T-helper 2 cell treated with Interferon-gamma antibody and Interleukin-4, amounts not matched to agents 100 ng/mL and 5 ng/mL, for 36 hours (primary cell): ENCODE results near the gene CKAP5. TPM values are rescaled to one million over a fixed set of nuclear protein-coding genes. Genes with fewer than 3 reads are reported as not detected.

Source experiments
- intact Hi-C: fragments of 100-400 bp; cut with micrococcal nuclease; formaldehyde crosslinking; loops from one replicate; pipeline ENCODE4 v1.15.1; 2023
- total RNA-seq: library from RNA; stranded (reverse); gene quantifications from 2 replicates; pipeline ENCODE4 v1.2.3, GENCODE V29; 2022

Gene CKAP5
- total RNA-seq, 1 donor from 2014 or later, result 137 TPM

DNA sequence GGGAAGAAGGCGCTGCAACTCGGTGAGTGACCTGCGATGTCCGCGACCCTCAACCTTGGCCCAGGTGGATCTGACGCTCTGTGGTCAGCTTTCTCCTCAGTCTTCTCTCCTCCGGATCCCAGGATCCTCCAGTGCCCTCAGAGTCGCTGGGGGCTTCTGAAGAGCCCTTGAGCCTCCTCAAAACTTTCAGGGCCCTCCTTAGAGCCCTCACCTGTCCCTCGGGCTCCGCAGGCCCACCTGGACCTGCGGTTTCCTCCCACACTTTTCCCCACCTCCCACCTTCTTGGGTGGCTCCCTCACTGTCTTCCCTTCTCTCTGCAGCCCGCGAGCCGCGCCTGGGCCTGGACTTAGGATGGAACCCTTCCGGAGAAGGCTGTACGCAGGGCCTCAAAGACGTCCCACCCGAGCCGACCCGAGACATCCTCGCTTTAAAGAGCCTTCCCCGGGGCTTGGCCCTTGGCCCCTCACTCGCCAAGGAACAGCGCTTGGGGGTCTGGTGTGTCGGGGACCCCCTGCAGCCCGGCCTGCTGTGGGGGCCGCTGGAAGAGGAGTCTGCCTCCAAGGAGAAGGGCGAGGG is 144.9 kb downstream of the CKAP5 start:
- intact Hi-C loops, result loop anchor here (2.0 to 10.0 kb wide), 4 partner anchors 236 to 782 kb away; partner anchors contain the start of genes CSTPP1, DGKZ and PSMC3

DNA sequence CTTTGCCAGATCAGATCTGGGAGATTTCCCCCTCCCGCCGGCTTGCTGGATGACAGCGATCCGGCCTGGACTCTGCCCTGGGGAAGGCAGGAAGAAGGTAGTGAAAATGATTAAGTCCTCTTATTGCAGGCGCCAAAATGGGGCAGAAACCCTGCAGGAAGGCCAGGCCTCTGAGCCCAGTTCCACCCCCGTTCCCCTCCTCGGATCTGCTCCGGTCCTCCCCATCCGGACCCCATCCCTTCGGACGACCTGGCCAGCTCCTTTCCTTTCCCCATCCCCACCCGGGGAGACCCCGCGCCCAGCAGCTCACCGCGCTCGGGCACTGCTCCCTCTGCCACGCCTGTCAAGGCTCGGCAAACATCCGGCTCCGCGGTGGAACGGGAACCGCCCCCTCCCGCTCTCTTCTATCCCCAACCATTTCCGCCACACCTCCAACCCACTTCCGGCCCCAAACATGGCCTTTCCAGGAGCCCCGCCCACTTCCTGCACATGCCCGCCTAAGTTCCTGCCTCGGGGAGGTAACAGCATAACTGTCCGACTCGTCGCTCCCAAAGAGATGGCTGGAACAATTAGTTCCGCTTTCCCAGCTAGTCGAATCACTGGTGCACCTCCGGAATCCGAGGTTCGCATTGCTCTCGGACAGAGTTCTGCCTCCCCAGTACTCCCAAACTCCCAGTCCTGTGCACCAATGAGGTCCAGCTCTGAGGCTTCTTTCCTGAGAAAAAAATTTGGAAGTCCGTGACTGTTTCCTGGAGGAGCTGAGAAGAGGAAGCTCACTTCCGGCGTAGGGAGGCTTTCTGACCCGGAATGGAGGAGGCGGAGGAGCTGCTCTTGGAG is 145.6 kb downstream of the CKAP5 start, which contains the start of the genes ARHGAP1 and ZNF408:
Gene ARHGAP1 (minus strand): TSS at position 379 of the 837 bp plus-strand sequence. CDS start 4,512 bp downstream, outside the sequence.
Gene ZNF408 (plus strand): TSS at position 791 of the 837 bp plus-strand sequence. CDS start 17 bp downstream, at position 808.
- intact Hi-C loops, result loop anchor here (1.0 to 10.0 kb wide), 10 partner anchors 29 to 782 kb away; partner anchors contain the start of genes AMBRA1, ATG13, CKAP5 and CSTPP1

DNA sequence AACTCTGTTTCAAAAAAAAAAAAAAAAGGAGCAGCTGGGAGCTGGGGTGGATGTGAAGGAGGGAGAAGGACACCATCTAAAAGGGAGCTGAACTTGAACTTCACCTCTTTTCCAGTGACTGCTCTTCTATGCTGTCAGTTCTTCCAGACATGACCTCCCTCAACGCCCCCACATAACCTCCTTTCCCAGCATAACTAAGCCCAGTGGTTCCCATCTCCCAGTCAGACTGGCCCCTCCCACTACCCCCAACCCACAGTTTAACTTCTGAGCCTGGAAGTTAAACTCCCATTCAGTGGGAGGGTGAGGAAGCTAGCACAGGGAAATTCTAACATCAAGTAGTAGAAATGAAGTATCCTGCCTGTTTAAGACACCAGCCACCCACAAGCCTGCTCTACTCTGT is 147.5 kb downstream of the CKAP5 start:
- intact Hi-C loops, result no loop called here

DNA sequence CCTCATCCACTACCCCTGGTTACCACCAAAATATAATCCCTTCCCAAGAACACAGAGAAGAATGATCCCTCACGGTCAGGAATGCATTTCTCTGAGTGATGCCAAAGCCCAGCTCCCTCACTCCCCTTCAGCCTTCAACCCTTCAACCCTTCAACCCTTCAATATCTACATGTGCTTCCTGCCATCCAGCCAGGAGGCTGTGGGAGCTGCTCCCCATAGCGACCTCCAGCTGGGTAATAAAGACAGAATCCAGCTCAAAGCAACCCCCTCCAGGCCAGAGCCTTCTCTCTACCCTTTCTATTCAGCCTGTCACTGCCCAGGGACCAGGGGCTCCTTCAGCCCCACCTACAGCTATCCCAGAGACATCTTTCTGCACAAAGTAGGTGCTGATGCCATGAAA is 148.4 kb downstream of the CKAP5 start:
- intact Hi-C loops, result no loop called here

DNA sequence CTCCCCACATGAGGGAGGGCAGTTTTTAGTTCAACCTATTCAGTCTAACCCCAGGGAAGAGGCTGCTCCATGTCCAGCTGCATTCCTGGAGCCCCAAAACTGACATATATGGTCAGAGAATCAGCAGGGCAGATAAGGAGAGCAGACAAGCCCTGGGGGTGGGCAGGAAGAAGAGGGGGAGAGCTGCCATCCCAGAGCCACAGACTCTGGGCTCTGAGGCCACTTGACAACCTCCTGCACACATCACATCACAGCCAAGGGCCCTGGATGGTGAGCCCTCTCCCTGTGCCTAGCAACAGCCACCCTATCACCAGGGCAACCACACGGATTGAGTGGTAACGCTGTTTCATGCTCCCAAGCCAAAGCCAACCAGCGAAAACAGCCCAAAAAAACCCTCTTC is 148.8 kb downstream of the CKAP5 start:
- intact Hi-C loops, result no loop called here

DNA sequence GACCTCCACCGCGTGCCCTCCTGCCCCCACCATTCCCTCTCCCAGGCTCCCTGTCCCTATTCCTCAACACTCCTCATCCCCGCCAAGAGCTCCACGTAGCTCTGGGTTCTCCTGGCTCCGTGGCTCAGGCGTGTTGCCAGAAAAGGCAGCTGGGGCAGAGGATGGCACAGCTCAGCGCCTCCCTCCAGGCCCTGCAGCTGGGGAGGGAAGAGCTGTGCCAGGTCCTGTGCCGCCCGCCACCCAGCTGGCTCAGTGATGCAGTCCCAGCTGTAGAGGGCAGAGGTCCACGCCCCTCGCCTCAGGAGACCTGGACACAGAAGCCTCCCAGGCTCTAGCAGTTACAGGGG is 149.9 kb downstream of the CKAP5 start:
- intact Hi-C loops, result no loop called here

DNA sequence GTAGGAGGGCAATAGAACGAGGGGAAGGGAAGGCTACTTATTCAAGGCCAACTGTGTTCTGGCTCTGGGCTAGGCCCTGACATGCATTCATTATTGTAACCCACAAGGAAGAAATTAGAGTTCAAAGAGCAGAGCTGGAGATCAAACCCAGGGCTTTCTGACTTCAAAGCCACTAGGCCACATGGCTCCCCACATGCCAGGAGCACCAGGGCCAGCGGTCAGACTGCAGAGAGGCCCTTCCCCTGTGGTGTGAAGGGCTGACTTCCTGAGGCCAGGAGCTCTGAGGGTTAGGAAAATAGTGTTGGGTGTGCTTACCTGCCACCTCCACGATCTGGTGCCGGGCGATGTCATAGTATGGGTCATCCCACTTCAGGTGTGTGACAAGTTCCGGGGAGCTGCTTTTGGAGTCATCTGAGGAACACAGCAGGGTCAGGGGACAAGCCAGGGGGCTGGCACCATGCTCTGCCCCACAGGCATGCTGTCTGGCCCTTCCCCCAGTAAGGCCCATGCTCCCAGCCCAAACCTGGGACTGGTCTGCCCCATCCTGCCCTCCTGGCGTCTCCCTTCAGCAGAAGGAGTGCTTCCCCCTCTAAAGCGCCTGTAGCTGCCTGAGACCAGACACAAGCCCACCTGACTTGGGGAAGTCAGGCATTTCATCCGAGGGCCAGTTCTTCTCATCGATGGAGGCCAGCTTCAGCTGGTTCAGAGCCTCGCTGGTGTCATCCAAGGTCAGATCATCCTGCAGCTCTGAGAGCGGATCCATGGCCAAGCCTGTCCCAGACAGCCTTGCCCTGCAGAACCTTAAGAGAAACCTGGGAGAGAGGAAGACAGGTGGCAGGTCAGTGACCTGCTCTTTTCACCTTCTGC is 150.5 kb downstream of the CKAP5 start:
- intact Hi-C loops, result no loop called here

DNA sequence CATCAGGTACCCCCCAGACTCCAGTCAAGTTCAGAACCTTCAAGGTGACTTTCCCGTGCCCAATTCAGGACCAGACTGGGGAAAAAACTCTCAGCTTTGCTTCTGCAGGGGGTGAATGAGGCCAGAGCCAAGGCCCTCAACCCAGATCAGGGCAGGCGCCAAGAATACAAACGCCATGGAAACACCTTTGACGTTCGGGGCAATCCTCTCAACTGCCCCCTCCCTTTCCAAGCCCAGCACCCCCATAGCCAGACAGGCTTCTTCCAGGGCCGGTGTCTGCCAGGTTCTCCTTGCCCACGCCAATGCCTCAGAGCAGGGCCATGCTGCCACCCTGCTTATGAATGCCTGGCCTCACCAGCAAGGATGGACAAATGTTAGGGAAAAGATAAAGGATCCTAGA is 151.5 kb downstream of the CKAP5 start:
- intact Hi-C loops, result no loop called here

DNA sequence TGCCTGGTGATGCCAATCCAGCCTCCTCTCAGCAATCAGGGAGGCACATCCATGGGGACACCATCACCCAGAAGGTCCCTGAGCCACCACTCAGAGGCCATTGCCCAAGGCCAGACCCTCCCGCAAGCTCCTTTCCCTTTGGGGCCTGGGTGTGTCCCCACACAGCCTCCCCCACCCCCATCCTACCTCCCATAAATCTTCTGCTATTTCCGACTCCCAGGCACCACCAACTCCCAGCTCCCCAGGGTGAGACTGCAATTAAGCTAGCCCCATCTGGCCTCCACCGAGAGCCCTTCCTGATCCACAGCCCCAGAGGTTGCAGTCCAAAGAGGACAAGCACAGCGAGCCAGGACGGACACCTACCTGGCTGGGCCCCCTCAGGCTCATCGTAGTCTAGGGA is 152.0 kb downstream of the CKAP5 start:
- intact Hi-C loops, result no loop called here

DNA sequence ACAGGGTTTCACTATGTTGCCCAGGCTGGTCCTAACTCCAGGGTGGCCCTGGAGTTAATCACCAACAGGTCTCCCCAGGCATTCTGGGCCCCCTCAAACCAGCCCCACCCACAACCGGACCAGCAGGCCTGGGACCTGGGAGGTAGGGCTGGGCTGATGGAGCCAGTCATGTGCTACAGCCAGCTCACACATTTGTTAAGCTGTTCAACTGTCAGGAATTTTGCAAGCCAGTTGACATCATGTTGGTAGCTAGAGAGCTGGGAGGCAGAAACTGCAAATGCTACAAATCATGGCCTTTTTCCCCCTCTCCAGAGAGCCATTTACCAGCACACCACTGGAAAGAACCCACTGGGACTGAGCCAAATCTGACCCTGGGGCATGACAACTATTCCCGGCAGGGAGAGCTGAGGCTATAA is 152.5 kb downstream of the CKAP5 start:
- intact Hi-C loops, result no loop called here

Other genes with a start within 250 kb of the CKAP5 start
- 6.3 and 7.4 TPM in 2 replicates for gene HARBI1, start 229.1 kb downstream of the CKAP5 start, total RNA-seq
- 62.2 and 65.0 TPM in 2 replicates for gene ATG13, start 228.7 kb downstream of the CKAP5 start, total RNA-seq
- gene ARHGAP1, start 145.7 kb downstream of the CKAP5 start, total RNA-seq, result 77.0 and 87.5 TPM in 2 replicates
- 12.3 and 15.8 TPM in 2 replicates for gene ZNF408, start 145.2 kb downstream of the CKAP5 start, total RNA-seq
- gene F2, start 127.1 kb downstream of the CKAP5 start, total RNA-seq, result 0.20 TPM in 1 of 2 replicates, not detected in the other
- gene LRP4, start 72.3 kb upstream of the CKAP5 start, total RNA-seq, result 0.25 TPM in 1 of 2 replicates, not detected in the other
- 17.4 and 17.8 TPM in 2 replicates for gene CSTPP1, start 90.5 kb upstream of the CKAP5 start, total RNA-seq